DOHH2 (cell line): Measurements from ENCODE around the gene CEACAM6.
A peak's percentile ranks its signal among the peaks of the same experiment; 100 is the strongest.

ENCODE experiments used
- H3F3A ChIP-seq: fragments of 200-600 bp; sonication (generic), shearing (Covaris generic); 2 replicates; pipeline ENCODE4 v1.6.0; 2016; ENCODE audit warnings: antibody characterized with exemption, mild to moderate bottlenecking; ENCODE audit not compliant: control insufficient read depth, insufficient read depth
- H3K27ac ChIP-seq: fragments of 200-600 bp; sonication (generic); 2 replicates; pipeline ENCODE4 v1.5.1; 2014; ENCODE audit warnings: low read depth, mild to moderate bottlenecking, low read length, moderate library complexity
- H3K27me3 ChIP-seq: fragments of 200-600 bp; sonication (generic); 2 replicates; pipeline ENCODE4 v1.6.1; 2014; ENCODE audit warnings: mild to moderate bottlenecking, low read length, mixed read lengths; ENCODE audit not compliant: control insufficient read depth
- H3K36me3 ChIP-seq: fragments of 200-600 bp; sonication (generic); 2 replicates; pipeline ENCODE4 v1.6.1; 2014; ENCODE audit warnings: mild to moderate bottlenecking, low read length, moderate library complexity, mixed read lengths; ENCODE audit not compliant: control insufficient read depth
- H3K4me1 ChIP-seq: fragments of 200-600 bp; sonication (generic); 2 replicates; pipeline ENCODE4 v1.6.1; 2014; ENCODE audit warnings: mild to moderate bottlenecking, low read length, mixed read lengths; ENCODE audit not compliant: control insufficient read depth
- H3K4me2 ChIP-seq: fragments of 200-600 bp; sonication (generic); 2 replicates; pipeline ENCODE4 v1.6.0; 2014; ENCODE audit warnings: mild to moderate bottlenecking, low read length, moderate library complexity
- H3K4me3 ChIP-seq: fragments of 200-600 bp; sonication (generic); 2 replicates; pipeline ENCODE4 v1.5.1; 2014; ENCODE audit warnings: mild to moderate bottlenecking, low read length, mixed read lengths
- H3K79me2 ChIP-seq: fragments of 200-600 bp; sonication (generic); 2 replicates; pipeline ENCODE4 v1.6.1; 2014; ENCODE audit warnings: mild to moderate bottlenecking, low read length, mixed read lengths; ENCODE audit not compliant: control insufficient read depth
- H3K9me2 ChIP-seq: fragments of 200-600 bp; sonication (generic); replicated peaks from 2 replicates; pipeline ENCODE4 v1.6.1; 2014; ENCODE audit warnings: mild to moderate bottlenecking, low read length, mixed read lengths; ENCODE audit not compliant: control insufficient read depth
- H3K9me3 ChIP-seq: fragments of 200-600 bp; sonication (generic); 2 replicates; pipeline ENCODE4 v1.6.1; 2014; ENCODE audit warnings: antibody characterized with exemption, low read length, mixed read lengths; ENCODE audit not compliant: control insufficient read depth, insufficient read depth
- H4K20me1 ChIP-seq: fragments of 200-600 bp; sonication (generic); 2 replicates; pipeline ENCODE4 v1.6.0; 2014; ENCODE audit warnings: low read depth, mild to moderate bottlenecking, antibody characterized with exemption, low read length, moderate library complexity; ENCODE audit not compliant: control insufficient read depth, insufficient read depth
- EZH2phosphoT487 ChIP-seq: fragments of 200-600 bp; sonication (generic); IDR thresholded peaks from 2 replicates; pipeline ENCODE4 v1.6.1; 2017; ENCODE audit warnings: borderline replicate concordance, mild to moderate bottlenecking, antibody characterized with exemption, low read length, moderate library complexity, mixed read lengths
- TF ChIP-seq, protein P1 (sequence below): fragments of 200-600 bp; sonication (generic); IDR thresholded peaks from one replicate; pipeline ENCODE4 v1.5.1; 2014; ENCODE audit warnings: antibody characterized with exemption, mild to moderate bottlenecking, low read depth, low read length; ENCODE audit not compliant: poor library complexity, severe bottlenecking

The CEACAM6 gene

DNA sequence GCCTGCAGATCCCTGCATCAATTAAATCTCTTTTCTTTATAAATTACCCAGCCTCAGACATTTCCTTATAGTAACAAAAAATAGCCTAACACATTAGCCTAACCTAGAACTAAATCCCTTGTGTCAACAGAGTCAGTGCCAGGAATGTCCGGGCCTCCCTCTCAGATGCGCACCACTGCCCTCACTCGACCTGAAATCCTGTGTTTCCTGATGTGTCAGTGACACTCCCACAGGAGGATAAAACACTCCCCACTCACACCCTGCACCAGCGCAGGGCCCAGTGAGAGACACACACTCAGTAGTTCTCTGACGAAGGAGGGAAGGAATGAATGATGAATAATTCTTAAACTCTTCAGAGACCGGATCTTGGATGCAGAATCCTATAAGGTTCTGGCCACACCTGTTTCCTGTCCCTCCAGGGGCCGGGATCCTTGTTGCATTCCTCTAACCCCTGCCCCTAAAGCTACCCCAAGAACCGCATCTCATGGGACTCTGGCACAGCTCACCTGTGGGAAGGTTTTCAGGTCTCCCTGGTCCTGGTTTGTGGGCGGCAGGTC lies 44.2 kb downstream of the CEACAM6 start:
- H3K4me1 ChIP-seq = peaks cover 28% of the 10 kb centered on the region
- peaks cover 9% of the 10 kb centered on the region; the same call in 1 of the 2 replicates for H3K27me3 ChIP-seq
- no peaks in the 10 kb centered on the region for H3K9me2 ChIP-seq
- no peaks in the 10 kb centered on the region for H4K20me1 ChIP-seq
- H3K36me3 ChIP-seq = no peaks in the 10 kb centered on the region
- no peaks in the 10 kb centered on the region for H3F3A ChIP-seq
- no peaks in the 10 kb centered on the region for H3K79me2 ChIP-seq
- no peak overlapping the region for H3K4me2 ChIP-seq
- no peak overlapping the region for H3K27ac ChIP-seq
- no peak overlapping the region for H3K4me3 ChIP-seq
- TF ChIP-seq, protein P1, sequence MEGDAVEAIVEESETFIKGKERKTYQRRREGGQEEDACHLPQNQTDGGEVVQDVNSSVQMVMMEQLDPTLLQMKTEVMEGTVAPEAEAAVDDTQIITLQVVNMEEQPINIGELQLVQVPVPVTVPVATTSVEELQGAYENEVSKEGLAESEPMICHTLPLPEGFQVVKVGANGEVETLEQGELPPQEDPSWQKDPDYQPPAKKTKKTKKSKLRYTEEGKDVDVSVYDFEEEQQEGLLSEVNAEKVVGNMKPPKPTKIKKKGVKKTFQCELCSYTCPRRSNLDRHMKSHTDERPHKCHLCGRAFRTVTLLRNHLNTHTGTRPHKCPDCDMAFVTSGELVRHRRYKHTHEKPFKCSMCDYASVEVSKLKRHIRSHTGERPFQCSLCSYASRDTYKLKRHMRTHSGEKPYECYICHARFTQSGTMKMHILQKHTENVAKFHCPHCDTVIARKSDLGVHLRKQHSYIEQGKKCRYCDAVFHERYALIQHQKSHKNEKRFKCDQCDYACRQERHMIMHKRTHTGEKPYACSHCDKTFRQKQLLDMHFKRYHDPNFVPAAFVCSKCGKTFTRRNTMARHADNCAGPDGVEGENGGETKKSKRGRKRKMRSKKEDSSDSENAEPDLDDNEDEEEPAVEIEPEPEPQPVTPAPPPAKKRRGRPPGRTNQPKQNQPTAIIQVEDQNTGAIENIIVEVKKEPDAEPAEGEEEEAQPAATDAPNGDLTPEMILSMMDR = no peak
- no peak for TF ChIP-seq EZH2phosphoT487
- H3K9me3 ChIP-seq = peaks cover 7% of the 10 kb centered on the region; the same call in 1 of the 2 replicates

DNA sequence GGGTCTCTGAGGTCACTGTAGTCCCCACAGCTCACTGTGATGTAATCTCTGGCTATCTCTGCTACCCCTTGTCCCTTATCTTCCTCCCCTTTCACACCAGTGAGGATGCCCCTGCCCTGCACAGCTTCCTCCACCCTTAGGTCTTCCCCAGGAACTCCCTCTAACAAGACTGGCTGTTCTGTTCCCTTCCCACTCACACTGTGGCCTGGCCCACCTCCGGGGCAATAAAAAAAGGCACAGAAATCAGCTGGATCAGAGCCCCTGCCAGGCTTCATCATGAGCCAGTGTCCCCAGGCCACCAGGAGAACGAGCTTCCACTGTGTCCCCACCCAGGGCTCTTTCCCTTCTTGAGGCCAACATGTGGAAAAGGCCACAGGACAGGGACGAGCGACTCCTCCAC lies 45.7 kb downstream of the CEACAM6 start:
- no peaks in the 10 kb centered on the region for H3F3A ChIP-seq
- peaks cover 7% of the 10 kb centered on the region; the same call in 1 of the 2 replicates for H3K9me3 ChIP-seq
- peaks cover 41% of the 10 kb centered on the region for H3K4me1 ChIP-seq
- peaks cover 6% of the 10 kb centered on the region; the same call in 1 of the 2 replicates for H3K27me3 ChIP-seq
- H3K27ac ChIP-seq = no peak overlapping the region
- no peak for TF ChIP-seq EZH2phosphoT487
- TF ChIP-seq, protein P1 = no peak
- H3K4me2 ChIP-seq = no peak overlapping the region
- H3K36me3 ChIP-seq = no peaks in the 10 kb centered on the region
- no peaks in the 10 kb centered on the region for H3K9me2 ChIP-seq
- no peaks in the 10 kb centered on the region for H4K20me1 ChIP-seq
- no peaks in the 10 kb centered on the region for H3K79me2 ChIP-seq
- H3K4me3 ChIP-seq = no peak overlapping the region

DNA sequence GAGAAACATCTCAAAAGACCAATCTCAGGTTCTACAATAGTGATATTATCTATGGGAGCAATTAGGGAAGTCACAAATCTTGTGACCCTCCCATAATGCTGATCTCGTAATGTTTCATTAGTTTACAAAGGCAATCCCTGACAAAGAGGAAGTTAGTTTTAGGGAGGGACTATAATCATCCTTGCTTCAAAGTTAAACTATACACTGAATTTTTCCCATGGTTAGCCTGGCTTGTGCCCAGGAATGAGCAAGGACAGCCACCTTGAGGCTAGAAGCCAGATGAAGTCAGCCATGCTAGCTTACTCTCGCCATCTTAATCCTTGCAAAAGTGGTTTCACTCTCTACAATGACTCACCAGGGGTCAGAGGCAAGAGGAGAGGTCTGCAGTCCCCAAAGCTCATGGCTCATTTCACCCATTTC lies 46.5 kb downstream of the CEACAM6 start:
- Histone ChIP-seq H4K20me1 (no peaks in the 10 kb centered on the region), H3K4me1 (peaks cover 41% of the 10 kb centered on the region), H3F3A (no peaks in the 10 kb centered on the region), H3K79me2 (no peaks in the 10 kb centered on the region), H3K36me3 (no peaks in the 10 kb centered on the region), H3K27ac (no peak overlapping the region), H3K9me2 (no peaks in the 10 kb centered on the region), H3K4me2 (peak overlapping the region; percentile 39), H3K4me3 (peak overlapping the region; percentile 24; the same call in 1 of the 2 replicates), H3K9me3 (peaks cover 7% of the 10 kb centered on the region; the same call in 1 of the 2 replicates), H3K27me3 (no peaks in the 10 kb centered on the region)
- no peak for TF ChIP-seq EZH2phosphoT487
- TF ChIP-seq, protein P1 = no peak
